ENCODE measurements around the gene SPARC. TPM values are rescaled to one million over a fixed set of nuclear protein-coding genes. Genes with fewer than 3 reads are reported as not detected.

Gene SPARC
- total RNA-seq, 1 experiment from 2014 or later: not detected

DNA sequence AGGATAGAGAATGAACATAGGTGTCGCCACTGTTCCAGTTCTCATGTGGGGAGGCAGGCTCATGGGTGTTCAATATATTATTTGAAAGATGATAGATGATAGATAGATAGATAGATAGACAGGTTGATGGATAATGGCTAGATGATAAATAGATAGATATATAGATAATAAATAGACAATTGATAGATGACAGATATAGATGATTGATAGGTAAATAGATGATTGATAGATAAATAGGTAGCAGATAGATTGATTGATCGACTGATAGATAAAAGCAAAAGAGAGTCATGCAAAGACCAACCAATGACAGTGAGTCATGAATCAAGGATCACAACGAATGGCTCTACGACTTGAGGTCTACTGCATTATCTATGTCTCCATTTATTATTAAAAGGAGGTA, 30.4 kb downstream of the SPARC start:
- Mint-ChIP-seq H3K4me3 (ENCODE audit: low read depth, unreplicated experiment) (no peak overlapping the region), H3K36me3 (ENCODE audit: insufficient read depth, unreplicated experiment) (no peaks in the 10 kb centered on the region), H3K4me1 (ENCODE audit: low read depth, unreplicated experiment) (peaks cover 9% of the 10 kb centered on the region), H3K27ac (ENCODE audit: unreplicated experiment) (no peak overlapping the region), H3K9me3 (ENCODE audit: low read depth, unreplicated experiment) (no peaks in the 10 kb centered on the region), H3K27me3 (ENCODE audit: unreplicated experiment) (peaks cover 11% of the 10 kb centered on the region)
- DNase-seq: no peak
- TF ChIP-seq, protein P1, sequence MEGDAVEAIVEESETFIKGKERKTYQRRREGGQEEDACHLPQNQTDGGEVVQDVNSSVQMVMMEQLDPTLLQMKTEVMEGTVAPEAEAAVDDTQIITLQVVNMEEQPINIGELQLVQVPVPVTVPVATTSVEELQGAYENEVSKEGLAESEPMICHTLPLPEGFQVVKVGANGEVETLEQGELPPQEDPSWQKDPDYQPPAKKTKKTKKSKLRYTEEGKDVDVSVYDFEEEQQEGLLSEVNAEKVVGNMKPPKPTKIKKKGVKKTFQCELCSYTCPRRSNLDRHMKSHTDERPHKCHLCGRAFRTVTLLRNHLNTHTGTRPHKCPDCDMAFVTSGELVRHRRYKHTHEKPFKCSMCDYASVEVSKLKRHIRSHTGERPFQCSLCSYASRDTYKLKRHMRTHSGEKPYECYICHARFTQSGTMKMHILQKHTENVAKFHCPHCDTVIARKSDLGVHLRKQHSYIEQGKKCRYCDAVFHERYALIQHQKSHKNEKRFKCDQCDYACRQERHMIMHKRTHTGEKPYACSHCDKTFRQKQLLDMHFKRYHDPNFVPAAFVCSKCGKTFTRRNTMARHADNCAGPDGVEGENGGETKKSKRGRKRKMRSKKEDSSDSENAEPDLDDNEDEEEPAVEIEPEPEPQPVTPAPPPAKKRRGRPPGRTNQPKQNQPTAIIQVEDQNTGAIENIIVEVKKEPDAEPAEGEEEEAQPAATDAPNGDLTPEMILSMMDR (IDR thresholded peaks at IDR 0.05; ENCODE audit: unreplicated experiment): no peak
- no TSS peak for BruUV-seq (replicated peaks)
- intact Hi-C loops (cut with micrococcal nuclease; ENCODE audit: unreplicated experiment): loop anchor here (5.0 kb wide), 1 partner anchor 691 kb away; no protein-coding TSS in a partner anchor
- CTCF ChIA-PET: interaction anchor here (0.7 kb wide), 1 partner anchor 27 kb away, joined by 3 read pairs; no protein-coding TSS in a partner anchor

- CTCF ChIA-PET: interaction anchor here (0.6 to 2.8 kb wide), 25 partner anchors 12 to 881 kb away, joined by 3 to 65 read pairs (median 4); partner anchors contain the start of genes G3BP1 and SLC36A1
- H3K4me3 Mint-ChIP-seq (ENCODE audit: low read depth, unreplicated experiment): no peak overlapping the region
- peaks cover 38% of the 10 kb centered on the region for H3K27me3 Mint-ChIP-seq (ENCODE audit: unreplicated experiment)
- intact Hi-C loops (cut with micrococcal nuclease; ENCODE audit: unreplicated experiment): loop anchor here (1.0 to 2.0 kb wide), 3 partner anchors 132 to 205 kb away; partner anchors contain the start of gene SLC36A1
- H3K36me3 Mint-ChIP-seq (ENCODE audit: insufficient read depth, unreplicated experiment): no peaks in the 10 kb centered on the region
- H3K27ac Mint-ChIP-seq (ENCODE audit: unreplicated experiment): no peak overlapping the region
- DNase-seq: peak; percentile 87
- TF ChIP-seq, protein P1 (IDR thresholded peaks at IDR 0.05; ENCODE audit: unreplicated experiment): peak; percentile 85
- H3K4me1 Mint-ChIP-seq (ENCODE audit: low read depth, unreplicated experiment): peaks cover 7% of the 10 kb centered on the region
- no peaks in the 10 kb centered on the region for H3K9me3 Mint-ChIP-seq (ENCODE audit: low read depth, unreplicated experiment)
- no TSS peak for BruUV-seq (replicated peaks)
Measured at GRCh38 chr5:151651997-151652645, 34.6 kb downstream of the SPARC start.

GRCh38 chr5:151648988-151649387, 37.7 kb downstream of the SPARC start:
- no peak overlapping the region for H3K27ac Mint-ChIP-seq (ENCODE audit: unreplicated experiment)
- CTCF ChIA-PET: interaction anchor here (0.6 to 1.2 kb wide), 2 partner anchors 10 to 26 kb away, joined by 4 to 13 read pairs; no protein-coding TSS in a partner anchor
- no peak for DNase-seq
- TF ChIP-seq, protein P1 (IDR thresholded peaks at IDR 0.05; ENCODE audit: unreplicated experiment): no peak
- H3K9me3 Mint-ChIP-seq (ENCODE audit: low read depth, unreplicated experiment): no peaks in the 10 kb centered on the region
- H3K27me3 Mint-ChIP-seq (ENCODE audit: unreplicated experiment): peaks cover 55% of the 10 kb centered on the region
- BruUV-seq (replicated peaks): no TSS peak
- H3K4me1 Mint-ChIP-seq (ENCODE audit: low read depth, unreplicated experiment): no peaks in the 10 kb centered on the region
- no peak overlapping the region for H3K4me3 Mint-ChIP-seq (ENCODE audit: low read depth, unreplicated experiment)
- intact Hi-C loops (cut with micrococcal nuclease; ENCODE audit: unreplicated experiment): no loop called here
- no peaks in the 10 kb centered on the region for H3K36me3 Mint-ChIP-seq (ENCODE audit: insufficient read depth, unreplicated experiment)

GRCh38 chr5:151648089-151648488, 38.6 kb downstream of the SPARC start:
- Mint-ChIP-seq H3K4me1 (ENCODE audit: low read depth, unreplicated experiment) (no peaks in the 10 kb centered on the region), H3K9me3 (ENCODE audit: low read depth, unreplicated experiment) (no peaks in the 10 kb centered on the region), H3K27ac (ENCODE audit: unreplicated experiment) (no peak overlapping the region), H3K27me3 (ENCODE audit: unreplicated experiment) (peaks cover 64% of the 10 kb centered on the region), H3K4me3 (ENCODE audit: low read depth, unreplicated experiment) (no peak overlapping the region), H3K36me3 (ENCODE audit: insufficient read depth, unreplicated experiment) (no peaks in the 10 kb centered on the region)
- DNase-seq: no peak
- intact Hi-C loops (cut with micrococcal nuclease; ENCODE audit: unreplicated experiment): no loop called here
- no TSS peak for BruUV-seq (replicated peaks)
- TF ChIP-seq, protein P1 (IDR thresholded peaks at IDR 0.05; ENCODE audit: unreplicated experiment): no peak
- CTCF ChIA-PET: interaction anchor here (0.6 to 1.2 kb wide), 4 partner anchors 9 to 498 kb away, joined by 3 to 5 read pairs (median 4); no protein-coding TSS in a partner anchor
